ENCODE results near the gene KRTAP24-1.

KRTAP24-1 gene

DNA sequence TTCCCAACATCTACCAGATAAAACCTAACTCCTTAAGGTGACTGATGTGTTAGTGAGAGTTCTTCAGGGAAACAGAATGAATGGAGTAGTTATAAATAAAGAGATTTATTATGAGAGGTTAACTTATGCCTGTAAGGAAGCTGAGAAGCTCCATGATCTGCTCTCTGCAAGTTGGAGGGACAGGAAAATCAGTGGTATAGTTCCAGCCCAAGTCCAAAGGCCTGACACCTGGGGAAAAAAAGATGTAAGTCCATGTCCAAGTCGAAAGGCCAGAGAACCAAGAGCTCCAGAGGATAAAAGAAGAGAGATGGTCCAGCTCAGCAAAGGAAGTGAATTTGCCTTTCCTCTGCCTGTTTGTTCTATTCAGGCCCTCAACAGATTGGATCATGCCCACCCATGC, 27.1 kb downstream of the KRTAP24-1 start:
- no peak for DNase-seq (ENCODE audit: extremely low read depth, low read depth)
- TF ChIP-seq CTCF (IDR thresholded peaks at IDR 0.05; ENCODE audit: low read depth, low read length), result no peak

DNA sequence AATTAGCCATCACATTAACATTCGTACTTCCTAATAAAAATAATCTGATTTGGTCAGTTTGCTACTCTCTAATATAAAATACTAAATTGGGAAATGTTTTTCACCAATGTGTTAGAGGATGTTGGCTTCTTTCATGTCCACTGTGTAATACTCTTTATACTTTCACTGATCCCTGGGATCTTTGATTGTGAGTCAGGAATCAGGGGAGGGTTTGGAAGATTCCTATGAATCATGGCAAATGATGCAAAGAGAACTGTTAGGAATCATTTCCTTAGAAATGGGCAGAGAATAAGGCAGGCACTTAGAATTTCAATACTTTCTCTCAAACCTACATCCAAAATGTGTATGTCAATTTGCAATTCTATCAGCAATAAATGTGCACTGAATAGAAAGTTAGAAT, 31.0 kb downstream of the KRTAP24-1 start:
- TF ChIP-seq CTCF (IDR thresholded peaks at IDR 0.05; ENCODE audit: low read depth, low read length), result no peak
- DNase-seq (ENCODE audit: extremely low read depth, low read depth), result no peak

DNA sequence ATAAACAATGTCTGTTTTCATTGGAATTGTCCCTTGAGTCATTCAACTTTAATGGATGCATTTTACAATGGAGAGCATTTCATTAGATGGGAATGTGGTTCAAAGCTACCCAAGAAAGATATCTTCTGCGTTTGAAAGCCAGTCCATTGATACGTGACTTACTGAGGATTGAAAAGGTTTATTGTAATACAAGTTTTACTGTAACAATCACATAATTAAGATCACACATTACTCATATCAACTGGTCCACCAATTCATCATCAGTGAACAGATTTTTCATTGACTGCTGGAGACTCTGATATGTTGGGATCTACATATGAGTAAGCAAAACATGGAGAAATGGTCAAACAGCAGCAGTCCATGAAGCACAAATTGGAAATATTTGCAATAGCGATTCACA, 32.8 kb downstream of the KRTAP24-1 start:
- DNase-seq (ENCODE audit: extremely low read depth, low read depth), result no peak
- TF ChIP-seq CTCF (IDR thresholded peaks at IDR 0.05; ENCODE audit: low read depth, low read length), result no peak

DNA sequence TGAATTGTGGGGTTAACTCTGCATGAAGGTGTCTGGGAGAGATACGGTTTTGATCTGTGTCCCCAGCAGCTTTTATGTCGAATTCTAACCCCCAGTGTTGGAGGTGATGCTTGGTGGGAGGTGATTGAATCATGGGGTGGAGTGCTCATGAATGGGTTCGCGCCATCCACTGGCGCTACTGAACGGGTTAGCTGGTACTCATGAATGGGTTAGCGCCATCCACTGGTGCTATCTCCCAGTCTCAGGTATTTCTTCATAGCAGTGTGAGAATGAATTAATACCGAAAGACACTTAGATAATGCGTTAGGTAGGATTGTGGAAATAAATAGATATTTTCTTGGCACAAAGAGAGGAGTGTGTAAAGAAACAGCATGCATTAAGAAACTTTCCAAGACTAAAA, 33.9 kb downstream of the KRTAP24-1 start:
- no peak for TF ChIP-seq CTCF (IDR thresholded peaks at IDR 0.05; ENCODE audit: low read depth, low read length)
- DNase-seq (ENCODE audit: extremely low read depth, low read depth), result no peak

GRCh38 chr21:30245061-30245460, 37.7 kb downstream of the KRTAP24-1 start:
- no peak for DNase-seq (ENCODE audit: extremely low read depth, low read depth)
- TF ChIP-seq CTCF (IDR thresholded peaks at IDR 0.05; ENCODE audit: low read depth, low read length), result no peak

GRCh38 chr21:30243691-30244090, 39.1 kb downstream of the KRTAP24-1 start:
- TF ChIP-seq CTCF (IDR thresholded peaks at IDR 0.05; ENCODE audit: low read depth, low read length), result no peak
- no peak for DNase-seq (ENCODE audit: extremely low read depth, low read depth)

- no peak for DNase-seq (ENCODE audit: extremely low read depth, low read depth)
- TF ChIP-seq CTCF (IDR thresholded peaks at IDR 0.05; ENCODE audit: low read depth, low read length), result no peak
Measured at GRCh38 chr21:30240661-30241060, 42.1 kb downstream of the KRTAP24-1 start.

Measured in AG09319 (cell line).